ENCODE results near the gene MED25.

Gene MED25

GRCh38 chr19:49845414-49845813 is 27.3 kb downstream of the MED25 start:
- no peak for DNase-seq

- DNase-seq, result no peak
Measured at GRCh38 chr19:49846408-49846807, 28.3 kb downstream of the MED25 start.

GRCh38 chr19:49847731-49848696 is 29.9 kb downstream of the MED25 start:
- DNase-seq, result no peak

- no peak for DNase-seq
Measured at GRCh38 chr19:49848938-49849337, 30.8 kb downstream of the MED25 start.

GRCh38 chr19:49849433-49850220 is 31.5 kb downstream of the MED25 start:
- DNase-seq, result no peak

- DNase-seq, result no peak
Measured at GRCh38 chr19:49850221-49850486, 32.1 kb downstream of the MED25 start.

- DNase-seq, result peak; percentile 81
Measured at GRCh38 chr19:49850487-49851342, 32.6 kb downstream of the MED25 start, which contains the start of gene PTOV1. Gene PTOV1 (plus strand): TSS chr19:49851159.

- no peak for DNase-seq
Measured at GRCh38 chr19:49851456-49852259, 33.6 kb downstream of the MED25 start.

GRCh38 chr19:49852631-49853126 is 34.6 kb downstream of the MED25 start:
- DNase-seq, result no peak

GRCh38 chr19:49853852-49854377 is 35.8 kb downstream of the MED25 start:
- DNase-seq, result no peak

GRCh38 chr19:49854378-49855263 is 36.5 kb downstream of the MED25 start:
- DNase-seq, result no peak

- DNase-seq, result no peak
Measured at GRCh38 chr19:49855277-49855675, 37.2 kb downstream of the MED25 start.

GRCh38 chr19:49855676-49856573 is 37.8 kb downstream of the MED25 start:
- no peak for DNase-seq

- no peak for DNase-seq
Measured at GRCh38 chr19:49856574-49857021, 38.5 kb downstream of the MED25 start.

- no peak for DNase-seq
Measured at GRCh38 chr19:49857061-49857837, 39.2 kb downstream of the MED25 start.

- no peak for DNase-seq
Measured at GRCh38 chr19:49857838-49858087, 39.7 kb downstream of the MED25 start.

- no peak for DNase-seq
Measured at GRCh38 chr19:49858088-49858985, 40.2 kb downstream of the MED25 start.
